ENCODE measurements around the gene ANAPC16. TPM values are rescaled to one million over a fixed set of nuclear protein-coding genes. Genes with fewer than 3 reads are reported as not detected.

Gene ANAPC16
- total and polyA plus RNA-seq, 8 donors = 12.7 to 231 (median 103) TPM

GRCh38 chr10:72218325-72218724, 2.5 kb downstream of the ANAPC16 start:
- WGBS, 5 donors = 3 to 25% (median 12%) methylated on average over 1 of the region's 1 CpG
- no peak for DNase-seq
- H3K4me1 ChIP-seq = peaks cover 45 to 84% (median 65%) of the 10 kb centered on the region in 4 donors
- H3K4me3 ChIP-seq = peak overlapping the region in 2 of 4 donors; percentile 15 to 20
- peak overlapping the region in 4 of 5 donors; percentile 85 to 99 (median 94) for H3K27ac ChIP-seq
- H3K36me3 ChIP-seq = peaks cover 4 to 25% (median 21%) of the 10 kb centered on the region in 4 donors
- TF ChIP-seq CTCF (IDR thresholded peaks at IDR 0.05) (no peak), POLR2AphosphoS5 (IDR thresholded peaks at IDR 0.05) (no peak), POLR2A (IDR thresholded peaks at IDR 0.05) (no peak), EP300 (IDR thresholded peaks at IDR 0.05) (no peak)
- intact Hi-C loops (cut with DNase I; ENCODE audit: low total_unique reads) = loop anchor here (10.0 kb wide), 1 partner anchor 116 kb away; no protein-coding TSS in a partner anchor
- no peaks in the 10 kb centered on the region for H3K27me3 ChIP-seq
- H3K9me3 ChIP-seq = no peaks in the 10 kb centered on the region

- TF ChIP-seq EP300 (IDR thresholded peaks at IDR 0.05) (no peak), CTCF (IDR thresholded peaks at IDR 0.05) (no peak), POLR2AphosphoS5 (IDR thresholded peaks at IDR 0.05) (no peak), POLR2A (IDR thresholded peaks at IDR 0.05) (no peak)
- peak overlapping the region in 2 of 4 donors; percentile 15 to 20 for H3K4me3 ChIP-seq
- H3K9me3 ChIP-seq = no peaks in the 10 kb centered on the region
- H3K36me3 ChIP-seq = peaks cover 4 to 26% (median 22%) of the 10 kb centered on the region in 4 donors
- peaks cover 45 to 86% (median 65%) of the 10 kb centered on the region in 4 donors for H3K4me1 ChIP-seq
- H3K27ac ChIP-seq = peak overlapping the region in 4 of 5 donors; percentile 85 to 99 (median 94)
- no peak for DNase-seq
- 10 to 27% (median 15%) methylated on average over 2 of the region's 2 CpGs for WGBS, 5 donors
- H3K27me3 ChIP-seq = no peaks in the 10 kb centered on the region
- intact Hi-C loops (cut with DNase I; ENCODE audit: low total_unique reads) = loop anchor here (10.0 kb wide), 1 partner anchor 116 kb away; no protein-coding TSS in a partner anchor
Measured at GRCh38 chr10:72218726-72219125, 2.9 kb downstream of the ANAPC16 start.

GRCh38 chr10:72219235-72219814, 3.5 kb downstream of the ANAPC16 start:
- Histone ChIP-seq H3K9me3 (no peaks in the 10 kb centered on the region), H3K27ac (peak overlapping the region; percentile 42 to 99 (median 91)), H3K4me3 (peak overlapping the region in 1 of 4 donors; percentile 15), H3K4me1 (peaks cover 45 to 86% (median 65%) of the 10 kb centered on the region in 4 donors), H3K36me3 (peaks cover 4 to 32% (median 28%) of the 10 kb centered on the region in 4 donors), H3K27me3 (no peaks in the 10 kb centered on the region)
- TF ChIP-seq EP300 (IDR thresholded peaks at IDR 0.05) (no peak), CTCF (IDR thresholded peaks at IDR 0.05) (no peak), POLR2A (IDR thresholded peaks at IDR 0.05) (no peak), POLR2AphosphoS5 (IDR thresholded peaks at IDR 0.05) (no peak)
- no peak for DNase-seq
- intact Hi-C loops (cut with DNase I; ENCODE audit: low total_unique reads) = loop anchor here (10.0 kb wide), 1 partner anchor 115 kb away; no protein-coding TSS in a partner anchor
- 47 to 62% (median 53%) methylated on average over 6 of the region's 6 CpGs for WGBS, 5 donors

GRCh38 chr10:72220637-72221036, 4.8 kb downstream of the ANAPC16 start:
- TF ChIP-seq CTCF (IDR thresholded peaks at IDR 0.05) = no peak
- TF ChIP-seq EP300 (IDR thresholded peaks at IDR 0.05) = no peak
- TF ChIP-seq POLR2A (IDR thresholded peaks at IDR 0.05) = no peak
- no peak for TF ChIP-seq POLR2AphosphoS5 (IDR thresholded peaks at IDR 0.05)
- Histone ChIP-seq H3K27ac (peak overlapping the region in 4 of 5 donors; percentile 35 to 99 (median 90)), H3K27me3 (no peaks in the 10 kb centered on the region), H3K9me3 (no peaks in the 10 kb centered on the region), H3K4me3 (no peak overlapping the region), H3K36me3 (peaks cover 14 to 42% (median 41%) of the 10 kb centered on the region in 4 donors), H3K4me1 (peaks cover 36 to 83% (median 60%) of the 10 kb centered on the region in 4 donors)
- intact Hi-C loops (cut with DNase I; ENCODE audit: low total_unique reads) = no loop called here
- DNase-seq = no peak
- WGBS, 5 donors = 71 to 78% (median 74%) methylated on average over 8 of the region's 8 CpGs
